Globus pallidus (tissue), 1 donor: ENCODE measurements around the gene TSPAN31.

Experiments
- DNase-seq: peaks from one replicate; pipeline ENCODE4 v3.0.0-alpha.2; 2015; ENCODE audit warnings: low spot score

Gene TSPAN31

GRCh38 chr12:57735952-57736740 is 8.7 kb upstream of the TSPAN31 start:
- no peak for DNase-seq

- DNase-seq, result no peak
Measured at GRCh38 chr12:57736741-57737466, 7.9 kb upstream of the TSPAN31 start.

- no peak for DNase-seq
Measured at GRCh38 chr12:57737467-57738460, 7.1 kb upstream of the TSPAN31 start.

- no peak for DNase-seq
Measured at GRCh38 chr12:57738661-57739237, 6.1 kb upstream of the TSPAN31 start, which contains the start of gene AGAP2. Gene AGAP2 (minus strand): TSS chr12:57738742. CDS start chr12:57738246, 496 bp downstream.

GRCh38 chr12:57739387-57739786 is 5.5 kb upstream of the TSPAN31 start:
- DNase-seq, result no peak

GRCh38 chr12:57739914-57740538 is 4.8 kb upstream of the TSPAN31 start:
- DNase-seq, result no peak

- DNase-seq, result no peak
Measured at GRCh38 chr12:57740656-57741412, 4.0 kb upstream of the TSPAN31 start.

- no peak for DNase-seq
Measured at GRCh38 chr12:57741413-57741789, 3.4 kb upstream of the TSPAN31 start.

GRCh38 chr12:57741844-57742738 is 2.7 kb upstream of the TSPAN31 start:
- no peak for DNase-seq

- DNase-seq, result no peak
Measured at GRCh38 chr12:57743769-57744168, 1.1 kb upstream of the TSPAN31 start.

- DNase-seq, result no peak
Measured at GRCh38 chr12:57744194-57744776, 554 bp upstream of the TSPAN31 start.

GRCh38 chr12:57745485-57745881 is 644 bp downstream of the TSPAN31 start:
- no peak for DNase-seq

GRCh38 chr12:57746025-57746424 is 1.2 kb downstream of the TSPAN31 start:
- no peak for DNase-seq

GRCh38 chr12:57749061-57749460 is 4.2 kb downstream of the TSPAN31 start:
- DNase-seq, result no peak

- no peak for DNase-seq
Measured at GRCh38 chr12:57750561-57751431, 6.0 kb downstream of the TSPAN31 start.

- no peak for DNase-seq
Measured at GRCh38 chr12:57751432-57751787, 6.6 kb downstream of the TSPAN31 start.

- DNase-seq, result peak; percentile 100
Measured at GRCh38 chr12:57751788-57752667, 7.2 kb downstream of the TSPAN31 start, which contains the start of gene CDK4. Gene CDK4 (minus strand): TSS chr12:57752310. CDS start chr12:57751717, 593 bp downstream.
